PC-9 (cell line): ENCODE results near the gene USP44. TPM values are rescaled to one million over a fixed set of nuclear protein-coding genes. Genes with fewer than 3 reads are reported as not detected.
A peak's percentile ranks its signal among the peaks of the same experiment; 100 is the strongest.

ENCODE experiments used
- BruUV-seq: library from RNA; stranded (reverse); fragments of 400-500 nt; replicated peaks from 2 replicates; lab custom pipeline; 2021; lab: Mats Ljungman, UMichigan
- CTCF ChIA-PET: fragments of 300-600 bp; sonication (Branson Sonifier 250); formaldehyde crosslinking; loops from one replicate; lab custom pipeline; 2022; ENCODE audit warnings: antibody characterized with exemption; lab: Charles Lee
- POLR2A ChIA-PET: fragments of 300-600 bp; sonication (Branson Sonifier 250); formaldehyde crosslinking; loops from one replicate; lab custom pipeline; 2022; ENCODE audit warnings: antibody characterized with exemption; ENCODE audit not compliant: unreplicated experiment; lab: Charles Lee
- DNase-seq, 2 experiments: peaks; one replicate each; pipeline versions ENCODE4 v3.0.0 to v3.0.0-alpha.2; 2015 to 2022; ENCODE audit warnings: mixed read lengths in 1 of 2
- H2AFZ ChIP-seq: fragments of 200-600 bp; sonication (generic); 2 replicates; pipeline ENCODE4 v1.8.1; 2017; ENCODE audit warnings: antibody characterized with exemption
- H3F3A ChIP-seq: fragments of 200-600 bp; sonication (generic); 2 replicates; pipeline ENCODE4 v1.8.1; 2017; ENCODE audit warnings: antibody characterized with exemption, mild to moderate bottlenecking, low read depth; ENCODE audit not compliant: insufficient read depth
- H3K27ac ChIP-seq: fragments of 200-600 bp; sonication (generic); 2 replicates; pipeline ENCODE4 v1.6.1; 2016; ENCODE audit warnings: mixed run types
- H3K27me3 ChIP-seq: fragments of 200-600 bp; sonication (generic); 2 replicates; pipeline ENCODE4 v1.6.1; 2016; ENCODE audit warnings: low read depth, mixed run types; ENCODE audit not compliant: insufficient read depth
- H3K36me3 ChIP-seq: fragments of 200-600 bp; sonication (generic); 2 replicates; pipeline ENCODE4 v1.6.1; 2016; ENCODE audit warnings: low read depth, mixed run types
- H3K4me1 ChIP-seq: fragments of 200-600 bp; sonication (generic); replicated peaks from 2 replicates; pipeline ENCODE4 v1.6.1; 2016; ENCODE audit warnings: mixed run types; ENCODE audit not compliant: insufficient read depth
- H3K4me2 ChIP-seq: fragments of 200-600 bp; sonication (generic); 2 replicates; pipeline ENCODE4 v1.6.1; 2017; ENCODE audit warnings: mixed run types
- H3K4me3 ChIP-seq: fragments of 200-600 bp; sonication (generic); 2 replicates; pipeline ENCODE4 v1.6.1; 2016; ENCODE audit warnings: mixed run types
- H3K79me2 ChIP-seq: fragments of 200-600 bp; sonication (generic); 2 replicates; pipeline ENCODE4 v1.6.1; 2017; ENCODE audit warnings: low read depth, mixed run types
- H3K9me2 ChIP-seq: fragments of 200-600 bp; sonication (generic); 2 replicates; pipeline ENCODE4 v1.8.1; 2017; ENCODE audit warnings: mild to moderate bottlenecking; ENCODE audit not compliant: insufficient read depth
- H3K9me3 ChIP-seq: fragments of 200-600 bp; sonication (generic); 2 replicates; pipeline ENCODE4 v1.8.1; 2016; ENCODE audit warnings: low read depth; ENCODE audit not compliant: insufficient read depth
- H4K20me1 ChIP-seq: fragments of 200-600 bp; sonication (generic); 2 replicates; pipeline ENCODE4 v1.8.1; 2017; ENCODE audit not compliant: insufficient read depth
- CTCF ChIP-seq: fragments of 200-600 bp; sonication (generic); conservative IDR thresholded peaks from 2 replicates; pipeline ENCODE4 v1.6.1; 2017; ENCODE audit warnings: mixed run types, antibody characterized with exemption, mild to moderate bottlenecking, moderate library complexity
- EZH2 ChIP-seq: fragments of 200-600 bp; sonication (generic); IDR thresholded peaks from 2 replicates; pipeline ENCODE4 v1.8.0; 2017; ENCODE audit warnings: antibody characterized with exemption, low read depth
- intact Hi-C: fragments of 100-400 bp; cut with micrococcal nuclease; formaldehyde crosslinking; loops from one replicate; pipeline ENCODE4 v1.10.0; 2022; ENCODE audit not compliant: unreplicated experiment
- total RNA-seq: library from RNA; stranded (reverse); gene quantifications from 2 replicates; pipeline ENCODE4 v1.2.3, GENCODE V29; 2021

Gene USP44
- total RNA-seq, 1 experiment from 2014 or later = 1.3 TPM

DNA sequence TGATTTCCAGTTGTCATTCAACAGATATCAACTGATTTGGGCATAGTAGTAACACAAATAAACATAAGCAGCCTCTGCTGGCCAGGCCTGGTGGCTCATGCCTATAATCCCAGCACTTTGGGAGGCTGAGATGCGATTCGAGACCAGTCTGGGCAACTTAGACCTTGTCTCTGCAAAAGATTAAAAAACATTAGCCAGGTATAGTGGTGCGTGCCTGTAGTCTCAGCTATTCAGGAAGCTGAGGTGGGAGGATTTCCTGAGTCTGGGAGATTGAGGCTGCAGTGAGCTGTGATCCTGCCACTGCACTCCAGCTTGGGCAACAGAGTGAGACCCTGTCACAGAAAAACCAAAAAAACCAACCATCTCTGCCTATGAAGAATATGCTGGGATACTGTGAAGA is 70.2 kb downstream of the USP44 start:
- no peaks in the 10 kb centered on the region for H3K27me3 ChIP-seq
- H3K4me2 ChIP-seq = no peak overlapping the region
- H3K36me3 ChIP-seq = peaks cover 34% of the 10 kb centered on the region
- no peak for TF ChIP-seq CTCF
- no peak for TF ChIP-seq EZH2
- no TSS peak for BruUV-seq
- peaks cover 87% of the 10 kb centered on the region for H3K79me2 ChIP-seq
- H3K9me2 ChIP-seq = no peaks in the 10 kb centered on the region
- no peaks in the 10 kb centered on the region for H3K4me1 ChIP-seq
- ChIA-PET POLR2A (interaction anchor here (0.7 kb wide), 1 partner anchor 341 kb away, joined by 3 read pairs; no protein-coding TSS in a partner anchor), CTCF (no interaction called here)
- intact Hi-C loops = no loop called here
- H2AFZ ChIP-seq = no peak overlapping the region
- peaks cover 31% of the 10 kb centered on the region for H4K20me1 ChIP-seq
- no peak overlapping the region for H3K4me3 ChIP-seq
- no peak for DNase-seq
- H3K9me3 ChIP-seq = no peaks in the 10 kb centered on the region
- no peak overlapping the region for H3K27ac ChIP-seq
- peaks cover 4% of the 10 kb centered on the region for H3F3A ChIP-seq

DNA sequence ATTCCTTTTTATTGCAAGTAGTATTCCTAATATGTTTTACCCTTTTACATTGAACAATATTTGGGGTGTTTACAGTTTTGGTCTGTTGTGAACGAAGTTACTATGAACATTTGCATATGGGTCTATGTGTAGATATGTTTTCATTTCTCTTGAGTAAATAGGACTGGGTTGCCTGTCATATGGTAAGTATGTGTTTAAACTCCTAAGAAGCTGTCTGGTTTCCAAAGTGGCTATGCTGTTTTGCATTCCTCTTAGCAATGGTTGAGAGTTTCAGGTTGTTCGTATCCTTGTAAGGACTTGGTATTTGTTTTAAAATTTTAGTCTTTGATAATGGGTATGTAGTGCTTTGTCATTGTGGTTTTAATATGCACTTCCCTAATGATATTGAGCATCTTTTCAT is 71.0 kb downstream of the USP44 start:
- Histone ChIP-seq H3F3A (peaks cover 4% of the 10 kb centered on the region), H3K36me3 (peaks cover 30% of the 10 kb centered on the region), H3K4me2 (no peak overlapping the region), H3K27me3 (no peaks in the 10 kb centered on the region), H2AFZ (no peak overlapping the region), H3K4me3 (no peak overlapping the region), H3K79me2 (peaks cover 94% of the 10 kb centered on the region), H3K9me2 (no peaks in the 10 kb centered on the region), H3K4me1 (peaks cover 8% of the 10 kb centered on the region), H3K27ac (no peak overlapping the region), H4K20me1 (peaks cover 38% of the 10 kb centered on the region), H3K9me3 (no peaks in the 10 kb centered on the region)
- no TSS peak for BruUV-seq
- ChIA-PET CTCF (no interaction called here), POLR2A (no interaction called here)
- TF ChIP-seq EZH2 (no peak), CTCF (no peak)
- no peak for DNase-seq
- intact Hi-C loops = no loop called here

DNA sequence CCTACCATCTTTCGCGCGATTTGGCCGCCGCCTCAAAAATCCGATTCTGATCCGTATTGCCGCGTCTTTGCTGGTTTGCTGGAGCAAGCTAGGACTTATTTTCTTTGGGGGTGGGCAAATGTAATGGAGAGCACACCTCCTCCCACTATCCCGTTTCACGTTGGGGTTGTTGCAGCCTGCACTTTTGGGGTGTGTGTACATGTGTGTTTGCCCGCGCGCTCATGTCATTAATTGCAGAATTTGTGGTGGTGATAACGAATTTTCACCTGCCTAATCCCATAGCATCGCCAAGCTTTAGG is 76.7 kb downstream of the USP44 start:
- TF ChIP-seq EZH2 = no peak
- intact Hi-C loops = loop anchor here (2.0 to 10.0 kb wide), 3 partner anchors 140 to 400 kb away; partner anchors contain the start of gene NR2C1
- H3K4me1 ChIP-seq = peaks cover 20% of the 10 kb centered on the region
- peaks cover 23% of the 10 kb centered on the region for H3K36me3 ChIP-seq
- peaks cover 12% of the 10 kb centered on the region; the same call in 1 of the 2 replicates for H4K20me1 ChIP-seq
- H2AFZ ChIP-seq = peak overlapping the region; percentile 89
- peak overlapping the region; percentile 78 for H3K27ac ChIP-seq
- ChIA-PET POLR2A (no interaction called here), CTCF (interaction anchor here (0.6 kb wide), 1 partner anchor 51 kb away, joined by 10 read pairs; no protein-coding TSS in a partner anchor)
- H3K4me2 ChIP-seq = peak overlapping the region; percentile 77
- H3K9me3 ChIP-seq = no peaks in the 10 kb centered on the region
- no peaks in the 10 kb centered on the region for H3K27me3 ChIP-seq
- H3K79me2 ChIP-seq = peaks cover 57% of the 10 kb centered on the region
- H3K9me2 ChIP-seq = no peaks in the 10 kb centered on the region
- no peak for DNase-seq
- H3K4me3 ChIP-seq = peak overlapping the region; percentile 94
- no TSS peak for BruUV-seq
- H3F3A ChIP-seq = peaks cover 28% of the 10 kb centered on the region
